Trophoblast cell (in vitro differentiated cells and primary cell): ENCODE results near the gene MYO1F.

Experiments
- DNase-seq, 2 donors: peaks; one replicate each; pipeline ENCODE4 v3.0.0-alpha.2; 2016
- H2AFZ ChIP-seq: 2 replicates; pipeline ENCODE4 v1.6.1; 2013; ENCODE audit warnings: low read length, moderate library complexity, mild to moderate bottlenecking; ENCODE audit not compliant: insufficient read depth, poor library complexity
- H2AK5ac ChIP-seq: 2 replicates; pipeline ENCODE4 v1.6.1; 2013; ENCODE audit warnings: mild to moderate bottlenecking, low read length
- H2BK120ac ChIP-seq: 2 replicates; pipeline ENCODE4 v1.6.1; 2013; ENCODE audit warnings: low read length, mild to moderate bottlenecking, moderate library complexity; ENCODE audit not compliant: insufficient read depth, poor library complexity
- H2BK12ac ChIP-seq: 2 replicates; pipeline ENCODE4 v1.6.1; 2013; ENCODE audit warnings: mild to moderate bottlenecking, low read length, moderate library complexity
- H2BK5ac ChIP-seq: 2 replicates; pipeline ENCODE4 v1.6.1; 2013; ENCODE audit warnings: low read length, low read depth, moderate library complexity, mild to moderate bottlenecking; ENCODE audit not compliant: poor library complexity
- H3K14ac ChIP-seq: 2 replicates; pipeline ENCODE4 v1.6.1; 2013; ENCODE audit warnings: mild to moderate bottlenecking, low read length
- H3K18ac ChIP-seq: 2 replicates; pipeline ENCODE4 v1.6.1; 2013; ENCODE audit warnings: mild to moderate bottlenecking, low read length
- H3K23ac ChIP-seq: 2 replicates; pipeline ENCODE4 v1.6.1; 2013; ENCODE audit warnings: low read length
- H3K27ac ChIP-seq: 2 replicates; pipeline ENCODE4 v1.5.1; 2013; ENCODE audit warnings: low read depth, mild to moderate bottlenecking, inconsistent platforms, low read length, moderate library complexity
- H3K27me3 ChIP-seq: 2 replicates; pipeline ENCODE4 v1.6.1; 2013; ENCODE audit warnings: inconsistent platforms, mild to moderate bottlenecking, low read length, moderate library complexity; ENCODE audit not compliant: insufficient read depth
- H3K36me3 ChIP-seq, 2 experiments: 1 replicate in 1 of 2; 2 replicates in 1 of 2; pipeline ENCODE4 v1.6.1; 2013; ENCODE audit warnings: low read length in 2 of 2, mild to moderate bottlenecking in 2 of 2, moderate library complexity in 1 of 2; ENCODE audit not compliant: insufficient read depth in 2 of 2, control insufficient read depth in 1 of 2
- H3K4ac ChIP-seq: 2 replicates; pipeline ENCODE4 v1.6.1; 2013; ENCODE audit warnings: low read depth, mild to moderate bottlenecking, low read length, moderate library complexity
- H3K4me1 ChIP-seq, 2 experiments: 1 replicate in 1 of 2; 2 replicates in 1 of 2; pipeline ENCODE4 v1.6.1; 2013; ENCODE audit warnings: low read length in 2 of 2, mild to moderate bottlenecking in 2 of 2, moderate library complexity in 1 of 2; ENCODE audit not compliant: insufficient read depth in 2 of 2, control insufficient read depth in 1 of 2
- H3K4me2 ChIP-seq: 2 replicates; pipeline ENCODE4 v1.6.1; 2013; ENCODE audit warnings: inconsistent platforms, mild to moderate bottlenecking, low read length, moderate library complexity
- H3K4me3 ChIP-seq: 2 replicates; pipeline ENCODE4 v1.5.1; 2013; ENCODE audit warnings: mild to moderate bottlenecking, low read depth, low read length, inconsistent platforms
- H3K79me1 ChIP-seq: one replicate; pipeline ENCODE4 v1.6.1; 2013; ENCODE audit warnings: low read length
- H3K79me2 ChIP-seq: 2 replicates; pipeline ENCODE4 v1.6.1; 2013; ENCODE audit warnings: low read length, mild to moderate bottlenecking; ENCODE audit not compliant: control insufficient read depth, insufficient read depth, poor library complexity
- H3K9ac ChIP-seq: 2 replicates; pipeline ENCODE4 v1.6.1; 2013; ENCODE audit warnings: mild to moderate bottlenecking, low read length
- H3K9me3 ChIP-seq: 2 replicates; pipeline ENCODE4 v1.6.1; 2013; ENCODE audit warnings: low read depth, mild to moderate bottlenecking, control low read depth, inconsistent platforms, low read length; ENCODE audit not compliant: insufficient read depth
- H4K12ac ChIP-seq: 2 replicates; pipeline ENCODE4 v1.6.1; 2013; ENCODE audit warnings: low read depth, mild to moderate bottlenecking, low read length, moderate library complexity
- H4K8ac ChIP-seq: 2 replicates; pipeline ENCODE4 v1.6.1; 2013; ENCODE audit warnings: low read depth, mild to moderate bottlenecking, low read length, moderate library complexity
- H4K91ac ChIP-seq: one replicate; pipeline ENCODE4 v1.6.1; 2013; ENCODE audit warnings: low read depth, mild to moderate bottlenecking, low read length, moderate library complexity
- WGBS: extraction: QIAGEN DNeasy Blood & Tissue Kit; methylation state at CpG from one replicate; pipeline ENCODE4 v1.1.7; 2013; ENCODE audit warnings: missing lambda C conversion rate; ENCODE audit not compliant: insufficient read length, insufficient coverage; ENCODE audit errors: extremely low coverage; 5-methylcytosine and 5-hydroxymethylcytosine counted together

Gene MYO1F

GRCh38 chr19:8504171-8504570, 73.1 kb downstream of the MYO1F start:
- no peaks in the 10 kb centered on the region for H3K27me3 ChIP-seq
- no peak overlapping the region for H3K27ac ChIP-seq
- no peak overlapping the region for H4K12ac ChIP-seq
- H4K91ac ChIP-seq: no peak overlapping the region
- H3K4me1 ChIP-seq: peaks cover 2 to 3% of the 10 kb centered on the region in 2 experiments
- H2AK5ac ChIP-seq: no peak overlapping the region
- H3K79me1 ChIP-seq: no peaks in the 10 kb centered on the region
- no peak overlapping the region for H3K9ac ChIP-seq
- no peak overlapping the region for H3K4me2 ChIP-seq
- no CpG with 5 or more reads among the region's 7 CpGs for WGBS
- no peaks in the 10 kb centered on the region for H3K9me3 ChIP-seq
- no peak overlapping the region for H2BK12ac ChIP-seq
- peaks cover 3% of the 10 kb centered on the region for H3K79me2 ChIP-seq
- DNase-seq: no peak
- H3K36me3 ChIP-seq: no peaks in the 10 kb centered on the region
- no peak overlapping the region for H3K4me3 ChIP-seq
- H4K8ac ChIP-seq: no peak overlapping the region
- no peak overlapping the region for H2AFZ ChIP-seq
- no peak overlapping the region for H3K4ac ChIP-seq
- no peak overlapping the region for H3K14ac ChIP-seq
- H2BK5ac ChIP-seq: no peak overlapping the region
- H2BK120ac ChIP-seq: no peak overlapping the region
- H3K23ac ChIP-seq: no peak overlapping the region
- H3K18ac ChIP-seq: no peak overlapping the region

- Histone ChIP-seq H3K4me3 (no peak overlapping the region), H3K9me3 (no peaks in the 10 kb centered on the region)
Observed at GRCh38 chr19:8503510-8503909, 73.7 kb downstream of the MYO1F start.

GRCh38 chr19:8501981-8502380, 75.3 kb downstream of the MYO1F start:
- H3K4me3 ChIP-seq: no peak overlapping the region
- H3K27ac ChIP-seq: no peak overlapping the region
- H3K36me3 ChIP-seq: no peaks in the 10 kb centered on the region
- H2AK5ac ChIP-seq: no peak overlapping the region
- H3K4me2 ChIP-seq: no peak overlapping the region
- H2BK12ac ChIP-seq: no peak overlapping the region
- DNase-seq: no peak
- H2BK5ac ChIP-seq: no peak overlapping the region
- no peak overlapping the region for H2AFZ ChIP-seq
- no peaks in the 10 kb centered on the region for H3K9me3 ChIP-seq
- H3K18ac ChIP-seq: no peak overlapping the region
- no peak overlapping the region for H4K91ac ChIP-seq
- no peak overlapping the region for H3K23ac ChIP-seq
- no CpG with 5 or more reads among the region's 14 CpGs for WGBS
- no peaks in the 10 kb centered on the region for H3K79me1 ChIP-seq
- no peak overlapping the region for H4K8ac ChIP-seq
- H4K12ac ChIP-seq: no peak overlapping the region
- H3K9ac ChIP-seq: no peak overlapping the region
- peaks cover 3% of the 10 kb centered on the region for H3K79me2 ChIP-seq
- no peak overlapping the region for H3K4ac ChIP-seq
- no peak overlapping the region for H3K14ac ChIP-seq
- H2BK120ac ChIP-seq: no peak overlapping the region
- peaks cover 2 to 3% of the 10 kb centered on the region in 2 experiments for H3K4me1 ChIP-seq
- H3K27me3 ChIP-seq: no peaks in the 10 kb centered on the region

More at GRCh38 chr19:8503510-8503909, 73.7 kb downstream of the MYO1F start:
- Histone ChIP-seq H4K91ac (no peak overlapping the region), H3K27ac (no peak overlapping the region), H3K14ac (no peak overlapping the region), H3K4me1 (peaks cover 2 to 3% of the 10 kb centered on the region in 2 experiments), H2AFZ (no peak overlapping the region), H3K27me3 (no peaks in the 10 kb centered on the region), H3K79me1 (no peaks in the 10 kb centered on the region), H3K4ac (no peak overlapping the region), H2BK120ac (no peak overlapping the region), H4K12ac (no peak overlapping the region), H3K9ac (no peak overlapping the region), H3K36me3 (no peaks in the 10 kb centered on the region), H3K4me2 (no peak overlapping the region), H2BK12ac (no peak overlapping the region), H3K23ac (no peak overlapping the region), H2AK5ac (no peak overlapping the region), H2BK5ac (no peak overlapping the region), H3K79me2 (peaks cover 3% of the 10 kb centered on the region), H3K18ac (no peak overlapping the region), H4K8ac (no peak overlapping the region)
- WGBS: no CpG with 5 or more reads among the region's 7 CpGs
- DNase-seq: no peak

- no peak overlapping the region for H3K4me2 ChIP-seq
- H3K4me3 ChIP-seq: no peak overlapping the region
- no CpG with 5 or more reads among the region's 6 CpGs for WGBS
- H2BK5ac ChIP-seq: no peak overlapping the region
- no peaks in the 10 kb centered on the region for H3K27me3 ChIP-seq
- no peak overlapping the region for H3K23ac ChIP-seq
- H3K9me3 ChIP-seq: no peaks in the 10 kb centered on the region
- H2AK5ac ChIP-seq: no peak overlapping the region
- peaks cover 3% of the 10 kb centered on the region for H3K79me2 ChIP-seq
- no peak overlapping the region for H4K12ac ChIP-seq
- no peak overlapping the region for H4K8ac ChIP-seq
- no peak overlapping the region for H2AFZ ChIP-seq
- H3K27ac ChIP-seq: no peak overlapping the region
- no peak overlapping the region for H3K14ac ChIP-seq
- H3K18ac ChIP-seq: no peak overlapping the region
- H4K91ac ChIP-seq: no peak overlapping the region
- no peak overlapping the region for H2BK12ac ChIP-seq
- H3K9ac ChIP-seq: no peak overlapping the region
- no peaks in the 10 kb centered on the region for H3K36me3 ChIP-seq
- peak; percentile 22 to 70 for DNase-seq
- H3K4me1 ChIP-seq: peaks cover 2 to 3% of the 10 kb centered on the region in 2 experiments
- no peak overlapping the region for H2BK120ac ChIP-seq
- H3K4ac ChIP-seq: no peak overlapping the region
- no peaks in the 10 kb centered on the region for H3K79me1 ChIP-seq
Observed at GRCh38 chr19:8501516-8501915, 75.7 kb downstream of the MYO1F start.
